VCaP (cell line): ENCODE data around the gene PGBD5.

ENCODE experiments used
- H3K27ac ChIP-seq: fragments of 450-650 bp; 2 replicates; pipeline ENCODE4 v1.5.1; 2017
- CTCF ChIP-seq: fragments of 450-650 bp; conservative IDR thresholded peaks from 2 replicates; pipeline ENCODE4 v1.5.1; 2017; ENCODE audit warnings: mild to moderate bottlenecking, moderate library complexity

The PGBD5 gene

DNA sequence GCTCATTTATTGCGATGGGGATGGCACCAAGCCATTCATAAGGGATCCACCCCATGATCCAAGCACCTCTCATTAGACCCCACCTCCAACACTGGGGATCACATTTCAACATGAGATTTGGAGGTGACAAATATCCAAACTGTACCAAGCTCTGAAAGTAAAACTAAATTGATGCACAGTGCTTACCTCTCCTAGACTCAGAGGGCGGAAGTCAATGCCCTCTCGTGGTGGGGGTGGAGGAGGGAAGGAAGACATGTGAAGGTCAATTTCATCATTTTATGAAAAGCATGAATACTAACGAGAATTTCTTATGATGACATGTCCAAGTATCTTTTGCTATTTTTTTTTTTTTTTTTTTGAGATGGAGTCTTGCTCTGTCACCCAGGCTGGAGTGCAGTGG, 120.0 kb downstream of the PGBD5 start:
- peak overlapping the region; percentile 78; the same call in 1 of the 2 replicates for H3K27ac ChIP-seq
- no peak for TF ChIP-seq CTCF

DNA sequence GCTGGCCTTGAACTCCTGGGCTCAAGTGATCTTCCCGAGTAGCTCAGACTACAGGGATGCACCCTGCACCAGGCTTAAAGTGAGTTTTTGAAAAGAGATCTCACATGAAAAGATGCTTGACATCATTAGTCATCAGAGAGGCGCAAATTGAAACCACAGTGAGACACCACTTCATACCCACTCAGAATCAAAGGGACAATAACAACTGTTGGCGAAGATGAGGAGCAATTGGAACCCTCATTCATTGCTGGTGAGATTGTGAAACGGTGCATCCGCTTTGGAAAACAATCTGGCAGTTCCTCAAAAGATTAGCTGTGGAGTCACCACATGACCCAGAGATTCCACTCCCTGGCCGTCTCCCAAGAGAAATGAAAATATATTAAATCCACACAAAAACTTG, 122.3 kb downstream of the PGBD5 start:
- H3K27ac ChIP-seq: no peak overlapping the region
- TF ChIP-seq CTCF: no peak

DNA sequence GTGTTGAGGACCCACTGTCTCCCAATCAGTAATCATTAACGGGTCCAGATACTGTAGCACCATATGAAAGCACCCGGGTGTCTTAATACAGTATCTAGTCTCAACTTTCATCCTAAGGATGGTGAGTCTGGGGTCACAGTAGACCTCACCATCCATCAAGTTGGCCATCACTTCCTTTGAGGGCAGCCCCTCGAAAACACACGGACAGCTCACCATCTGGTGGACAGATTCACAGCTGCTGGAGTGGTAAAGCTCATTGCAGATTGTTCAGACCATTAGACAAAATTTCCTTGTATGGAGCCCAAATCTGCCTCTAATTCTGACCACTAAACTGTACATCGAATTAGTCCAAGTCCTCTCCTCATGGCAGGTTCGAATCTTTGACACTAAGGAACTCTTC, 123.1 kb downstream of the PGBD5 start:
- TF ChIP-seq CTCF: no peak
- H3K27ac ChIP-seq: no peak overlapping the region

DNA sequence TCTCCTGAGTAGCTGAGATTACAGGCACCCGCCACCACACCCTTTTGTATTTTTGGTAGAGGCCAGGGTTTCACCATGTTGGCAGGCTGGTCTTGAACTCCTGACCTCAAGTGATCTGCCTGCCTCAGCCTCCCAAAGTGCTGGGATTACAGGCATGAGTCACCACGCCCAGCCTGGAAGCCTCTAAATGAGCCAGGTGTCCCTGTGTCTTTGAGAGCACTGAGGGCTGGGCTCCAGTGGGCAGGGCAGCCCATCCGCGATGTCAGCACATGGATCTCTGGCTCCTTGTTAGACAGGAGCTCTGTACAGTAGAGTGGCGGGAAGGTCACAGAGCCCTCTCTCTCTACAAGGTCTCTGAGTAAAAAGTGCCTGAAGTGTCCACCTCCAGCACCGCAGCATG, 124.3 kb downstream of the PGBD5 start:
- H3K27ac ChIP-seq: no peak overlapping the region
- no peak for TF ChIP-seq CTCF

- H3K27ac ChIP-seq: no peak overlapping the region
- no peak for TF ChIP-seq CTCF
Measured at GRCh38 chr1:230301322-230301721, 124.8 kb downstream of the PGBD5 start.

GRCh38 chr1:230300322-230301301, 125.5 kb downstream of the PGBD5 start:
- no peak for TF ChIP-seq CTCF
- no peak overlapping the region for H3K27ac ChIP-seq

DNA sequence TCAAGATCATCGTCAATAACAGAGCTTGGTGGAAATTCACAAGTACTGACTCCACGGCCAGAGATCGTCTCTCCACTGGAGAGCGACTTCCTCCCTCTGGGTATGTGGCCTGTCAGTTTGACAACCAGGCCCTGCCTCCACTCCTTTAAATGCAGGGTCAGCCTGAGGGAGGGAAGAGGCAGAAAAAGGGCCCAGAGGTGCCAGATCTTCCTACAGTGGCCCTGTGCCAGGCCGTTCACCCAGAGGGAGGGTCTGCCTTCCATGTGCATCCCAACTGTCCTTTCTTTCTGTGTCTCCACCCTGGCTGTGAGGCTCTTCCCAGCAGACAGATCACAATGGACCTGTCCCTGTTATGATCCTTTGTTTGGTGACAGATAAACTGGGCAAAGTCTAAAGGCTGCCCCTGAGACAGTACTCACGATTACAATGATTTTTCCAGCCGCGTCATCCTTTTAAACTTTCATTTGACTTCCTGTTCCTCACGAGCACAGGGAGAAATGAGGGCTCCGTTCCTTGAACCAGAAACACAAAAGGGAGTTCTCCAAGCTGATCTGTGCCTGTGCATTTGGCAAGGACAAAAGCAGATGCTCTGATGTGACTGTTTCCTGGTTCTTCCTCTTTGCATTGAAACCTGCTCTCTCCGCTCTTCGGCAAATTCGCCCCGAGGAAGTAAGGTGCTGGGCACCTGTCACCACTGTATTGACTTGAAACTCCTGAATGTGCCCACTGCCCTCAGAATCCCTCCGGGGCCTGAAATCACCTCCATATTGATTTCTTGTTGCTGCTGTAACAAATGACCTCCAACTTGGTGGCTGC, 126.7 kb downstream of the PGBD5 start:
- no peak for TF ChIP-seq CTCF
- H3K27ac ChIP-seq: peak overlapping the region; percentile 37; the same call in 1 of the 2 replicates
